Measurements from ENCODE around the gene PRKAG2. TPM values are rescaled to one million over a fixed set of nuclear protein-coding genes. Genes with fewer than 3 reads are reported as not detected.

The PRKAG2 gene
- total and polyA plus RNA-seq, 2 of the 13 experiments (the other 11 are each of a cell fraction or from before 2014, with no cell fraction given), result 0.90 to 1.3 TPM

GRCh38 chr7:151724250-151724915 is 152.5 kb downstream of the PRKAG2 start (continued):
- TF ChIP-seq NPAS2 (CRISPR knock-in tag; IDR thresholded peaks at IDR 0.05; ENCODE audit: borderline replicate concordance) (no peak), KDM3A (CRISPR knock-in tag; IDR thresholded peaks at IDR 0.05; ENCODE audit: low read depth) (no peak), SMC3 (IDR thresholded peaks at IDR 0.05; ENCODE audit: low read length) (no peak)

GRCh38 chr7:151723321-151723720 is 153.6 kb downstream of the PRKAG2 start:
- POLR2A ChIA-PET, result no interaction called here
- no peak for FAIRE-seq
- WGBS (ENCODE audit: low lambda C conversion rate), result 55% methylated on average over 9 of the region's 12 CpGs
- Histone ChIP-seq H4K20me1 (ENCODE audit: insufficient read depth, low read length) (no peaks in the 10 kb centered on the region), H3K79me2 (ENCODE audit: insufficient read depth, low read length) (no peaks in the 10 kb centered on the region), H3K4me3 (replicated peaks in 1 of 3; ENCODE audit: insufficient read depth in 1 of 3, low read depth in 2 of 3, low read length in 3 of 3) (no peak overlapping the region), H3K27me3 (ENCODE audit: control insufficient read depth in 1 of 2, insufficient read depth in 2 of 2, low read length in 2 of 2) (peaks cover 0 to 42% of the 10 kb centered on the region in 2 experiments; a peak in 3 of 5 replicates), H3K4me2 (ENCODE audit: low read depth, low read length) (no peak overlapping the region), H3K27ac (ENCODE audit: extremely low read length, insufficient read depth, low read length) (no peak overlapping the region), H2AFZ (ENCODE audit: low read length) (no peak overlapping the region), H3K4me1 (ENCODE audit: insufficient read depth, low read length) (0 out of 2 replicates have a peak, but pooled peaks cover 9% of the 10 kb centered on the region), H3K9me3 (ENCODE audit: low read length) (no peaks in the 10 kb centered on the region), H3K36me3 (replicated peaks in 1 of 2; ENCODE audit: control insufficient read depth in 1 of 2, insufficient read depth in 2 of 2, low read length in 2 of 2) (no peaks in the 10 kb centered on the region), H3K9ac (ENCODE audit: insufficient read depth, low read depth, low read length) (no peak overlapping the region)
- no TSS peak for BruUV-seq (replicated peaks)
- ATAC-seq, result no peak
- CTCF ChIA-PET (ENCODE audit: low intra/inter-chr PET ratio, low total read pairs), result no interaction called here
- intact Hi-C loops (cut with micrococcal nuclease; ENCODE audit: unreplicated experiment) (no loop called here), in situ Hi-C loops (cut with HindIII; ENCODE audit: extremely low pct_ligation_motif_present, low pct_unique_long_range_greater_than_20kb) (no loop called here)
- DNase-seq (ENCODE audit: low spot score), result no peak
- TF ChIP-seq NBN (conservative IDR thresholded peaks at IDR 0.05) (no peak), ZNF318 (CRISPR knock-in tag; IDR thresholded peaks at IDR 0.05) (no peak), SAFB2 (CRISPR knock-in tag; IDR thresholded peaks at IDR 0.05; ENCODE audit: borderline replicate concordance, low read depth) (no peak), DPF2 (CRISPR knock-in tag; IDR thresholded peaks at IDR 0.05; ENCODE audit: borderline replicate concordance, low read depth) (no peak), ZBTB1 (CRISPR knock-in tag; IDR thresholded peaks at IDR 0.05; ENCODE audit: borderline replicate concordance) (no peak), GRHL1 (CRISPR knock-in tag; conservative IDR thresholded peaks at IDR 0.05) (no peak), XRCC5 (optimal IDR thresholded peaks at IDR 0.05; ENCODE audit: low read length) (no peak), NFATC3 (CRISPR knock-in tag; IDR thresholded peaks at IDR 0.05) (no peak), ZFP36L2 (CRISPR knock-in tag; IDR thresholded peaks at IDR 0.05) (no peak)
